Left renal pelvis (tissue), 4 donors: Measurements from ENCODE around the gene BBX. TPM values are rescaled to one million over a fixed set of nuclear protein-coding genes. Genes with fewer than 3 reads are reported as not detected.
"Not testable (repeated sequence)": the region's sequence is repeated elsewhere in the genome, so short reads cannot be mapped to it uniquely, and the experiment has no call there.

Experiments used
- DNase-seq, 4 donors: peaks; one replicate each; pipeline ENCODE4 v3.0.0-alpha.2; 2013; ENCODE audit warnings: low read depth in 4 of 4, low spot score in 3 of 4
- polyA plus RNA-seq, 4 donors: library from polyadenylated mRNA; unstranded; fragments of 120-200 nt; gene quantifications; one replicate each; pipeline ENCODE4 v1.2.1, GENCODE V29; 2013; ENCODE audit not compliant: insufficient read length in 4 of 4

Gene BBX
- polyA plus RNA-seq, 4 donors, result 57.8 to 77.8 (median 68.0) TPM

DNA sequence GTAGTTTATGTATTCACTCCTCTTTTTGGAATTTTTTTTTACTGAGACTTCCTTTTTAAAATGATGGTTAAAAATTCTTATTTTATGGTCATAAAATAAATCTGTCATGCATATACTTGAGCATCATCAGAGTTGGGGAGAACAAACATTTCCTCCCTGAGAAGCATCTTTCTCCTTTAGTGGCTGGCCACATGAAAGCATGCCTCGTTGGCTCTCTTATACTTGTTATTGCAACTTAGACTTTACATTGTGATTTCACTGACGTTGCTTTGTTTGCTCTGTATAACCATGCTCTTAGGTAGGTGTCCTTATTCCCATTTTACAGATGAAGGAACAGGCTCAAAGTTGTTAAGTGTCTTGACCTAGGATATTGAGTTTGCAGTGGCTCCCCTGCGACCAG, 18.1 kb downstream of the BBX start:
- DNase-seq, result no peak

- no peak for DNase-seq
These were observed 19.9 kb downstream of the BBX start for GRCh38 chr3:107542665-107543064.

GRCh38 chr3:107543666-107544065, 20.9 kb downstream of the BBX start:
- DNase-seq, result no peak

- no peak for DNase-seq
These were observed 22.9 kb downstream of the BBX start for GRCh38 chr3:107545680-107546120.

DNA sequence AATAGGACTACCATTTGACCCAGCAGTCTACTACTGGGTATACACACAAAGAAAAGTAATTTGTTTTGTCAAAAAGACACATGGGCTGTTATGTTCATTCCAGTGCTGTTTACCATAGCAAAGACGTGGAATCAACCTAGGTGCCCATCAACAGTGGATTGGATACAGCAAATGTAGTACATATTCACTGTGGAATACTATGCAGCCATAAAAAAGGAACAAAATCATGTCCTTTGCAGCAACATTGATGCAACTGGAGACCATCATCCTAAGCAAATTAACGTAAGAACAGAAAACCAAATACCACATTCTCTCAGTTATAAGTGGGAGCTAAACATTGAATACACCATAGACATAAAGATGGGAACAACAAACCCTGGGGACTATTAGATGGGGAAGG, 25.8 kb downstream of the BBX start:
- no peak for DNase-seq

GRCh38 chr3:107555359-107555758, 32.6 kb downstream of the BBX start:
- no peak for DNase-seq

- DNase-seq, result no peak
These were observed 35.0 kb downstream of the BBX start for GRCh38 chr3:107557743-107558142.

GRCh38 chr3:107560166-107560565, 37.4 kb downstream of the BBX start:
- DNase-seq, result no peak

- DNase-seq, result no peak
These were observed 39.2 kb downstream of the BBX start for GRCh38 chr3:107561980-107562379.

DNA sequence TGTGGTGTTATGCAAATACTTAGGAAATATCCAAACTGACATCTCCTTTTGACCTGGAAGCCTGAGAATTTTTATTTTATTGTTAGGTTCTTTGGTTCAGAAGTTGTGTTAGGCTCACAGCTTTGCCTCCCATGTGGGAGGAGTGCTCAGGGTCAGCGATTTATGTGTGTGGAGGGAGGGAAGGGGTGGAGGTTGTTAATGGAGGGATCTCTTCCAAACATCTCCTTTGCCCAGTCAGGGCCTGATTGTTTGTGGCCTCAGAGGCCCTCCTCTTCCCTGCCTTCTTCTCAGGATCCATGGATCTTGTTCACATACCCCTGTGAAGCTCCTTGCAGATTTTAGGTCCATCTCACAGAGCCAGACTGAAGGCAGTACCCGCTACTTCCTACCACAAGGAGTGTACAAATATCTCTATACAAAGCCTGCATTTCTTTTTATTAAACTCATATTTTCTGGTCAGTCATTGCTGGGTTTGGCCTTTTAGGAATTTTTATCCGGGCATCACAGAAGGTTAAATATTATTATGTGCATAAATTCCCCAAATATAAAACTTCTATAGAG, 40.3 kb downstream of the BBX start:
- peak in 1 of 4 donors; percentile 8 for DNase-seq

GRCh38 chr3:107565244-107565643, 42.5 kb downstream of the BBX start:
- not testable (repeated sequence) for DNase-seq

DNA sequence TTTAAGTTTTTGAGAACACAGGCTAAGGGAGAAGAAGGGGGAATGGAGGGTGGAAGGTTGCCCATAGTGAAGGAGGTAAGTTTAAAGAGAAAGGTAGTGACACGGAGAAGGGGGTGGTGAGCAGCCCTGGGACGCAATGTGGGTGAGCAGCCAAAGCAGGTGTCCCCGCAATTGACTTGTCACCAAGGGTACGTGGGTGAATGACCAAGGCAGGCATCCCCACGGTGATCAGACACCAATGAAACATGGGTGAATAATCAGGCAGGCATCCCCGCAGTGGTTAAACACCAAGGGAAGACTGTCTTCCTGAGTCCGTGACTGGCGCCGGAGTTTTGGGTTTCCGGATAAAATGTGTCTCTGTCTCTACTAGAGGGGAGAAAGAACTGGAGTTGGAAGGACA, 48.3 kb downstream of the BBX start:
- not testable (repeated sequence) for DNase-seq

DNA sequence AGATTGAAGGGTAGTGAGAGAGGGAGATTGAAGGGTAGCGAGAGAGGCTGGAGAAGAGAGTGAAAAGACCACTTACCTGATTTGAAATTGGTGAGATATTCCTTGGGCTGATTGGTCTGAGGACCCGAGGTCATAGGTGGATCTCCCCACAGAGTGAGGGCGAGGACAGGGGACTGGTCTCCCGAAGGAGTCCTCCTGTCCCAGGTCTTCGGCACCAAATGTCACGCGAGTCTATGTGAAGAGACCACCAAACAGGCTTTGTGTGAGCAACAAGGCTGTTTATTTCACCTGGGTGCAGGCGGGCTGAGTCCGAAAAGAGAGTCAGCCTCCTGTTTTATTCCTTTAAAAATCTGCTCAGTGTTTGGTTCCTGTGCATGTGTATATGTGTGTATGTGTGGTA, 48.7 kb downstream of the BBX start:
- DNase-seq, result not testable (repeated sequence)

- peak in 1 of 4 donors; percentile 18 for DNase-seq
These were observed 51.9 kb downstream of the BBX start for GRCh38 chr3:107574650-107575049.

GRCh38 chr3:107578091-107578490, 55.3 kb downstream of the BBX start:
- no peak for DNase-seq

- no peak for DNase-seq
These were observed 55.8 kb downstream of the BBX start for GRCh38 chr3:107578523-107578922.

DNA sequence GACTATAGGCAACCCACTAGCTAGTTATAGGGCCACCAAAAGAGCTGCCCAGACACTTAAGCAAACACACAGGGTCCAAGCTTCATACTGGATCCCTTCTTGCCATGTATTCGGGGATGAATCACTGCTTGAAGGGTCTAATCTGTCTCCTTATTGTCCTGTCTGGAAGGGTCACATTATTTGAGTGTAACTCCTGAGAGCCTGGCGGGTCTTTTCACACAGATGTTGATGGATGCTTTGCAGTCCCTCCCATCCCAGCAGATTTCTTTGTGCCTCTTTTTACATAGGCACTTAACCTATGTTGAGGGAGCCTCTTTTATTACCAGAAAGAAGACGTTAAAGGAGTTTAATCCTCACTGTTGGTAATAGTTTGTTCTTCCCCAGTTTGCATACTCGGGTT, 56.6 kb downstream of the BBX start:
- DNase-seq, result no peak

- no peak for DNase-seq
These were observed 58.5 kb downstream of the BBX start for GRCh38 chr3:107581230-107581629.

- no peak for DNase-seq
These were observed 65.5 kb downstream of the BBX start for GRCh38 chr3:107588217-107588616.

- DNase-seq, result no peak
These were observed 66.7 kb downstream of the BBX start for GRCh38 chr3:107589454-107589853.

GRCh38 chr3:107590786-107591185, 68.0 kb downstream of the BBX start:
- DNase-seq, result no peak

DNA sequence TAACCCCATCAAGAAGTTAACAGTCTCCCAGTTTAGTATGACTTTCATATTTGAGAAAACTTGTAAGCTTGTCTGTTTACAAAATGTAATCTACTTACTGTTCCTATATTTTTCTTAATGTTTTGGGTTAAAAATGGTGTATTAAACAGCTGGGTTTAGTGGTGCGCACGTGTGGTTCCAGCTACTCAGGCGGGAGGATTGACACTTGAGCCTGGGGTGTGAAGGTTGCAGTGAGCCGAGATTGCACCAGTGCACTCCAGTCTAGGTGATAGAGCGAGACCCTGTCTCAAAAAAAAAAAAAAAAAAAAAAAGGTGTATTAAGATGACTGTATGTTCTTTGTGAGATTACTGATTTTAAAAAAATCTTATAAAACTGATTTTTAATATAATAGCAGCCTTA, 69.3 kb downstream of the BBX start:
- DNase-seq, result no peak

GRCh38 chr3:107594870-107595269, 72.1 kb downstream of the BBX start:
- no peak for DNase-seq
